HCT116 (cell line): ENCODE results near the gene SEMA4D. TPM values are rescaled to one million over a fixed set of nuclear protein-coding genes. Genes with fewer than 3 reads are reported as not detected.

Source experiments
- ATAC-seq: fragments of 200-7000 bp; cut with Tn5 transposase; 2 replicates; pipeline ENCODE4 v1.9.1; 2020; ENCODE audit warnings: mild to moderate bottlenecking, moderate library complexity
- BruUV-seq: library from RNA; stranded (reverse); fragments of 400-500 nt; replicated peaks from 2 replicates; lab custom pipeline; 2021; lab: Mats Ljungman, UMichigan
- CTCF ChIA-PET: fragments of 300-600 bp; sonication (Branson Sonifier 250); formaldehyde crosslinking; loops from one replicate; lab custom pipeline; 2021; ENCODE audit warnings: antibody characterized with exemption; lab: Charles Lee
- POLR2A ChIA-PET: fragments of 300-600, 350-600 bp; sonication (Branson Sonifier 250); formaldehyde crosslinking; loops from one replicate; lab custom pipeline; 2021; ENCODE audit warnings: antibody characterized with exemption; lab: Charles Lee
- RAD21 ChIA-PET, 2 experiments: fragments of 300-600 bp; sonication (Branson Sonifier 250); formaldehyde crosslinking; loops; one replicate each; lab custom pipeline; 2023; ENCODE audit warnings: low total read pairs in 2 of 2; ENCODE audit not compliant: uncharacterized antibody in 2 of 2, unreplicated experiment in 2 of 2, low non-redundant PET in 1 of 2; lab: Charles Lee
- DNase-seq: peaks from one replicate; pipeline ENCODE4 v3.0.0-alpha.2; 2010; ENCODE audit warnings: low read depth, low spot score
- H2AFZ ChIP-seq: fragments of 200-600 bp; shearing (Covaris generic), sonication (generic); 2 replicates; pipeline ENCODE4 v1.6.1; 2017; ENCODE audit warnings: low read depth, mixed run types, mixed read lengths, antibody characterized with exemption, low read length; ENCODE audit not compliant: poor library complexity, severe bottlenecking
- H3K27ac ChIP-seq: 2 replicates; pipeline ENCODE4 v1.5.1; 2012; ENCODE audit warnings: low read depth, low read length
- H3K27me3 ChIP-seq: fragments of 200-600 bp; sonication (generic); 2 replicates; pipeline ENCODE4 v1.6.1; 2016; ENCODE audit warnings: mixed run types, low read length, mixed read lengths; ENCODE audit not compliant: insufficient read depth
- H3K36me3 ChIP-seq, 2 experiments: fragments of 200-500 bp in 1 of 2; fragments of 200-600 bp in 1 of 2; sonication (Bioruptor generic) in 1 of 2; sonication (generic) in 1 of 2; 2 replicates each; pipeline versions ENCODE4 v1.5.1 to v1.6.1; 2014 to 2016; ENCODE audit warnings: low read length in 2 of 2, inconsistent platforms in 1 of 2, mixed read lengths in 1 of 2, mixed run types in 1 of 2; ENCODE audit not compliant: insufficient read depth in 2 of 2, control insufficient read depth in 1 of 2
- H3K4me1 ChIP-seq, 2 experiments: fragments of 200-600 bp in 1 of 2; sonication (generic) in 1 of 2; 2 replicates each; pipeline versions ENCODE4 v1.5.1 to v1.6.1; 2012 to 2017; ENCODE audit warnings: low read length in 2 of 2, inconsistent platforms in 1 of 2, mild to moderate bottlenecking in 1 of 2, mixed read lengths in 1 of 2, mixed run types in 1 of 2, moderate library complexity in 1 of 2; ENCODE audit not compliant: insufficient read depth in 2 of 2, control insufficient read depth in 1 of 2
- H3K4me2 ChIP-seq: fragments of 200-600 bp; sonication (generic); 2 replicates; pipeline ENCODE4 v1.6.1; 2017; ENCODE audit warnings: mixed run types, low read length, mixed read lengths
- H3K4me3 ChIP-seq, 2 experiments: fragments of 200-600 bp in 1 of 2; sonication (generic) in 1 of 2; replicated peaks in 1 of 2; 2 replicates each; pipeline ENCODE4 v1.5.1; 2011 to 2016; ENCODE audit warnings: low read length in 2 of 2, control low read depth in 1 of 2, low read depth in 1 of 2, mild to moderate bottlenecking in 1 of 2, mixed read lengths in 1 of 2, mixed run types in 1 of 2
- H3K79me2 ChIP-seq: fragments of 200-600 bp; sonication (generic); 2 replicates; pipeline ENCODE4 v1.6.1; 2017; ENCODE audit warnings: mild to moderate bottlenecking, mixed run types, low read length, moderate library complexity, mixed read lengths; ENCODE audit not compliant: insufficient read depth
- H3K9ac ChIP-seq: fragments of 200-600 bp; sonication (generic); 2 replicates; pipeline ENCODE4 v1.6.1; 2016; ENCODE audit warnings: low read length, mixed read lengths
- H3K9me2 ChIP-seq: fragments of 200-600 bp; sonication (generic), shearing (Covaris generic); 2 replicates; pipeline ENCODE4 v1.6.1; 2017; ENCODE audit warnings: mixed run types, mild to moderate bottlenecking, moderate library complexity; ENCODE audit not compliant: insufficient read depth
- H3K9me3 ChIP-seq, 2 experiments: fragments of 200-500 bp in 1 of 2; fragments of 200-600 bp in 1 of 2; sonication (Bioruptor generic) in 1 of 2; sonication (generic) in 1 of 2; 2 replicates each; pipeline ENCODE4 v1.6.1; 2014 to 2017; ENCODE audit warnings: low read length in 2 of 2, mixed read lengths in 2 of 2, inconsistent platforms in 1 of 2, low read depth in 1 of 2, mild to moderate bottlenecking in 1 of 2, mixed run types in 1 of 2, moderate library complexity in 1 of 2; ENCODE audit not compliant: control insufficient read depth in 1 of 2, insufficient read depth in 1 of 2
- H4K20me1 ChIP-seq: fragments of 200-600 bp; sonication (generic), shearing (Covaris generic); 2 replicates; pipeline ENCODE4 v1.6.1; 2017; ENCODE audit warnings: mixed run types, mild to moderate bottlenecking, moderate library complexity; ENCODE audit not compliant: insufficient read depth
- CBX3 ChIP-seq: IDR thresholded peaks from 2 replicates; pipeline ENCODE4 v1.6.1; 2012; ENCODE audit warnings: low read depth
- CEBPB ChIP-seq: IDR thresholded peaks from 2 replicates; pipeline ENCODE4 v1.6.1; 2012; ENCODE audit warnings: low read depth
- CTCF ChIP-seq, 3 experiments: fragments of 200-600 bp in 1 of 3; sonication (generic) in 1 of 3; IDR thresholded peaks in 2 of 3; conservative IDR thresholded peaks in 1 of 3; 2 replicates each; pipeline ENCODE4 v1.5.1; 2012 to 2017; ENCODE audit warnings: low read depth in 2 of 3, low read length in 2 of 3, antibody characterized with exemption in 1 of 3, borderline replicate concordance in 1 of 3, control low read depth in 1 of 3, mild to moderate bottlenecking in 1 of 3, mixed read lengths in 1 of 3, mixed run types in 1 of 3, moderate library complexity in 1 of 3; ENCODE audit not compliant: insufficient read depth in 1 of 3
- EZH2 ChIP-seq: fragments of 200-600 bp; sonication (generic); IDR thresholded peaks from 2 replicates; pipeline ENCODE4 v1.6.1; 2017; ENCODE audit warnings: antibody characterized with exemption, mixed run types
- FOSL1 ChIP-seq: IDR thresholded peaks from 2 replicates; pipeline ENCODE4 v1.6.1; 2012; ENCODE audit warnings: low read depth
- JUND ChIP-seq: IDR thresholded peaks from 2 replicates; pipeline ENCODE4 v1.6.1; 2012
- MAX ChIP-seq: IDR thresholded peaks from 2 replicates; pipeline ENCODE4 v1.6.1; 2012
- POLR2A ChIP-seq: IDR thresholded peaks from 2 replicates; pipeline ENCODE4 v1.7.0; 2011; ENCODE audit warnings: borderline replicate concordance; ENCODE audit not compliant: insufficient read depth, insufficient read length; ENCODE audit errors: extremely low read depth
- POLR2AphosphoS5 ChIP-seq: IDR thresholded peaks from 2 replicates; pipeline ENCODE4 v1.6.1; 2011; ENCODE audit warnings: mild to moderate bottlenecking, low read depth, low read length, moderate library complexity
- SP1 ChIP-seq: IDR thresholded peaks from 2 replicates; pipeline ENCODE4 v1.6.1; 2012; ENCODE audit warnings: low read depth
- SRF ChIP-seq: IDR thresholded peaks from 2 replicates; pipeline ENCODE4 v1.6.1; 2012; ENCODE audit warnings: low read depth
- TCF7L2 ChIP-seq: IDR thresholded peaks from 2 replicates; pipeline ENCODE4 v1.7.0; 2011; ENCODE audit warnings: borderline replicate concordance, inconsistent platforms; ENCODE audit not compliant: insufficient read depth, insufficient read length; ENCODE audit errors: extremely low read depth
- YY1 ChIP-seq: IDR thresholded peaks from 2 replicates; pipeline ENCODE4 v1.6.1; 2011; ENCODE audit warnings: low read length, low read depth, moderate library complexity, mild to moderate bottlenecking; ENCODE audit not compliant: insufficient replicate concordance; ENCODE audit errors: extremely low read depth
- ZFX ChIP-seq: fragments of 450-650 bp; IDR thresholded peaks from 2 replicates; pipeline ENCODE4 v1.6.1; 2017
- ZNF274 ChIP-seq: fragments of 200-500 bp; sonication (Bioruptor generic); IDR thresholded peaks from 2 replicates; pipeline ENCODE4 v1.6.1; 2014; ENCODE audit warnings: mild to moderate bottlenecking, low read depth, low read length, inconsistent platforms
- intact Hi-C: fragments of 100-400 bp; cut with micrococcal nuclease; formaldehyde crosslinking; loops from 2 replicates; pipeline ENCODE4 v1.10.0; 2022
- total RNA-seq: library from RNA; stranded (reverse); gene quantifications from one replicate; pipeline ENCODE4 v1.2.1, GENCODE V29; 2021; ENCODE audit not compliant: unreplicated experiment
- TF ChIP-seq, protein P1 (sequence below): IDR thresholded peaks from 2 replicates; pipeline ENCODE4 v1.6.1; 2012; ENCODE audit warnings: low read depth

SEMA4D gene
- total RNA-seq, 1 experiment from 2014 or later = 32.0 TPM

DNA sequence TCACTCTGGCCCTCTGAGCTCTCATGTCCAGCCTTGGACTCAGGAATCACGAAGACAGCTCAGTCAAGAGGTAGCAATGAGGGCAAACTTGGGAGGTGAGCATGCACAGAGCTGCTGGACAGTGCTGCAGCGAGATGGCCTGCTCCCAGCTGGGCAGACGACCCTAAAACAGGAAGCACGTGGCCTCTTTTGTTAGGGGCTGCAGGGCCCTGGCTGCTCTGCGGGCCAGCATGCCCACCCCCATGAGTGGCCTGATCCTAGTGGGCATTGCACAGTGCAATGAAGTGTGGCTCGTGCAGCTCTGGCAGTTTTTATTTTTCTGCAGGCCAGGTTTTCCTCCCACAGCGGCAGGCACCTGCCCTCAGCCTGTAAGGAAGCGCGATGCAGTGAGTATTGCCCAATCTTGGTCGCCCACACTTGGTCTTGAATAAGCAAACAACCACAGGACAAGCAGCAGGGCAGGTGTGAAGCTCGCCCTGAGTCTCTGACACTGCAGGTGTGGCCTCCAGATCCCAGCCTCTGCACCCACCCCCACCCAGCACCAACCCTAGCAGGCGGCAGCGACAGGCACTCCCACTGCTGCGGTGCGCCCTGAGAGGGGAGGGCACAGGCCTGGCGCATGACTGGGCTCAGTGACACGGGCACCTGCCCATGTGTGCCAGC lies 60.8 kb downstream of the SEMA4D start:
- no peaks in the 10 kb centered on the region for H3K9me3 ChIP-seq
- ATAC-seq = no peak
- no peaks in the 10 kb centered on the region for H3K27me3 ChIP-seq
- no peaks in the 10 kb centered on the region for H3K79me2 ChIP-seq
- H3K4me2 ChIP-seq = no peak overlapping the region
- H3K4me3 ChIP-seq = no peak overlapping the region
- H3K36me3 ChIP-seq = no peaks in the 10 kb centered on the region
- no peak for DNase-seq
- ChIA-PET CTCF (no interaction called here), POLR2A (no interaction called here)
- H3K27ac ChIP-seq = no peak overlapping the region
- no peaks in the 10 kb centered on the region for H4K20me1 ChIP-seq
- H3K9me2 ChIP-seq = no peaks in the 10 kb centered on the region
- TF ChIP-seq, protein P1, sequence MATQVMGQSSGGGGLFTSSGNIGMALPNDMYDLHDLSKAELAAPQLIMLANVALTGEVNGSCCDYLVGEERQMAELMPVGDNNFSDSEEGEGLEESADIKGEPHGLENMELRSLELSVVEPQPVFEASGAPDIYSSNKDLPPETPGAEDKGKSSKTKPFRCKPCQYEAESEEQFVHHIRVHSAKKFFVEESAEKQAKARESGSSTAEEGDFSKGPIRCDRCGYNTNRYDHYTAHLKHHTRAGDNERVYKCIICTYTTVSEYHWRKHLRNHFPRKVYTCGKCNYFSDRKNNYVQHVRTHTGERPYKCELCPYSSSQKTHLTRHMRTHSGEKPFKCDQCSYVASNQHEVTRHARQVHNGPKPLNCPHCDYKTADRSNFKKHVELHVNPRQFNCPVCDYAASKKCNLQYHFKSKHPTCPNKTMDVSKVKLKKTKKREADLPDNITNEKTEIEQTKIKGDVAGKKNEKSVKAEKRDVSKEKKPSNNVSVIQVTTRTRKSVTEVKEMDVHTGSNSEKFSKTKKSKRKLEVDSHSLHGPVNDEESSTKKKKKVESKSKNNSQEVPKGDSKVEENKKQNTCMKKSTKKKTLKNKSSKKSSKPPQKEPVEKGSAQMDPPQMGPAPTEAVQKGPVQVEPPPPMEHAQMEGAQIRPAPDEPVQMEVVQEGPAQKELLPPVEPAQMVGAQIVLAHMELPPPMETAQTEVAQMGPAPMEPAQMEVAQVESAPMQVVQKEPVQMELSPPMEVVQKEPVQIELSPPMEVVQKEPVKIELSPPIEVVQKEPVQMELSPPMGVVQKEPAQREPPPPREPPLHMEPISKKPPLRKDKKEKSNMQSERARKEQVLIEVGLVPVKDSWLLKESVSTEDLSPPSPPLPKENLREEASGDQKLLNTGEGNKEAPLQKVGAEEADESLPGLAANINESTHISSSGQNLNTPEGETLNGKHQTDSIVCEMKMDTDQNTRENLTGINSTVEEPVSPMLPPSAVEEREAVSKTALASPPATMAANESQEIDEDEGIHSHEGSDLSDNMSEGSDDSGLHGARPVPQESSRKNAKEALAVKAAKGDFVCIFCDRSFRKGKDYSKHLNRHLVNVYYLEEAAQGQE = no peak
- TF ChIP-seq CEBPB (no peak), POLR2AphosphoS5 (no peak), POLR2A (no peak)
- TF ChIP-seq, all 23 proteins: peak for 0
- H3K9ac ChIP-seq = no peak overlapping the region
- peaks cover 13 to 23% of the 10 kb centered on the region in 2 experiments for H3K4me1 ChIP-seq
- intact Hi-C loops = no loop called here
- RAD21 ChIA-PET = no interaction called here
- no peak overlapping the region for H2AFZ ChIP-seq
- no TSS peak for BruUV-seq

- H3K9me2 ChIP-seq = no peaks in the 10 kb centered on the region
- RAD21 ChIA-PET = no interaction called here
- ATAC-seq (no peak), DNase-seq (no peak)
- TF ChIP-seq EZH2 (no peak), POLR2AphosphoS5 (no peak), JUND (no peak), SP1 (no peak), ZFX (no peak), CTCF (IDR thresholded peaks at IDR 0.05 in 2 of 3, conservative IDR thresholded peaks at IDR 0.05 in 1 of 3; ENCODE audit: borderline replicate concordance in 1 of 3, insufficient read depth in 1 of 3, low read depth in 2 of 3, low read length in 2 of 3) (no peak), TCF7L2 (no peak), CBX3 (no peak), SRF (no peak), YY1 (no peak), FOSL1 (no peak), MAX (no peak), CEBPB (no peak), ZNF274 (no peak)
- H4K20me1 ChIP-seq = no peaks in the 10 kb centered on the region
- no peaks in the 10 kb centered on the region for H3K36me3 ChIP-seq
- POLR2A ChIA-PET = no interaction called here
- CTCF ChIA-PET = no interaction called here
- H3K27me3 ChIP-seq = no peaks in the 10 kb centered on the region
- BruUV-seq = no TSS peak
- H3K9ac ChIP-seq = no peak overlapping the region
- H3K9me3 ChIP-seq = no peaks in the 10 kb centered on the region
- H3K79me2 ChIP-seq = no peaks in the 10 kb centered on the region
- intact Hi-C loops = no loop called here
- H3K4me2 ChIP-seq = no peak overlapping the region; the same call in 1 of the 2 replicates
- peaks cover 20 to 31% of the 10 kb centered on the region in 2 experiments for H3K4me1 ChIP-seq
- H2AFZ ChIP-seq = no peak overlapping the region
- no peak overlapping the region for H3K4me3 ChIP-seq
- H3K27ac ChIP-seq = no peak overlapping the region
These were observed 61.6 kb downstream of the SEMA4D start for GRCh38 chr9:89436326-89436725.
